GM23338 (cell line): ENCODE measurements around the gene ARHGEF16. TPM values are rescaled to one million over a fixed set of nuclear protein-coding genes. Genes with fewer than 3 reads are reported as not detected.

Source experiments
- ATAC-seq: fragments of 200-7000 bp; cut with Tn5 transposase; 3 replicates; pipeline ENCODE4 v1.9.1; 2020
- DNase-seq: peaks from one replicate; pipeline ENCODE4 v3.0.0-alpha.2; 2015; ENCODE audit warnings: low spot score
- H2AFZ ChIP-seq: fragments of 200-600 bp; sonication (generic); 2 replicates; pipeline ENCODE4 v1.8.0; 2016; ENCODE audit warnings: antibody characterized with exemption, mild to moderate bottlenecking, moderate library complexity
- H3F3A ChIP-seq: fragments of 200-600 bp; sonication (generic); replicated peaks from 2 replicates; pipeline ENCODE4 v1.8.0; 2017; ENCODE audit warnings: antibody characterized with exemption, mixed run types, low read depth
- H3K27ac ChIP-seq: fragments of 200-600 bp; sonication (generic); 2 replicates; pipeline ENCODE4 v1.6.1; 2016; ENCODE audit warnings: low read depth
- H3K27me3 ChIP-seq: fragments of 200-600 bp; sonication (generic); 2 replicates; pipeline ENCODE4 v1.8.0; 2016; ENCODE audit warnings: mild to moderate bottlenecking, mixed run types, moderate library complexity; ENCODE audit not compliant: insufficient read depth
- H3K36me3 ChIP-seq: fragments of 200-600 bp; sonication (generic); 2 replicates; pipeline ENCODE4 v1.8.0; 2016; ENCODE audit warnings: mild to moderate bottlenecking; ENCODE audit not compliant: insufficient read depth
- H3K4me1 ChIP-seq: fragments of 200-600 bp; sonication (generic); 2 replicates; pipeline ENCODE4 v1.8.0; 2016; ENCODE audit warnings: mild to moderate bottlenecking, moderate library complexity; ENCODE audit not compliant: insufficient read depth
- H3K4me2 ChIP-seq: fragments of 200-600 bp; sonication (generic); 2 replicates; pipeline ENCODE4 v1.7.1; 2017; ENCODE audit warnings: mixed run types
- H3K4me3 ChIP-seq: fragments of 200-600 bp; sonication (generic); 2 replicates; pipeline ENCODE4 v1.6.1; 2016; ENCODE audit warnings: mixed run types
- H3K79me2 ChIP-seq: fragments of 200-600 bp; sonication (generic); replicated peaks from 2 replicates; pipeline ENCODE4 v1.8.0; 2017; ENCODE audit warnings: mild to moderate bottlenecking; ENCODE audit not compliant: insufficient read depth
- H3K9me2 ChIP-seq: fragments of 200-600 bp; sonication (generic); 2 replicates; pipeline ENCODE4 v1.8.0; 2017; ENCODE audit not compliant: insufficient read depth
- H4K20me1 ChIP-seq: fragments of 200-600 bp; sonication (generic); replicated peaks from 2 replicates; pipeline ENCODE4 v1.8.0; 2017; ENCODE audit warnings: mild to moderate bottlenecking; ENCODE audit not compliant: insufficient read depth
- H3K27ac Mint-ChIP-seq: 2 replicates; pipeline ENCODE4 v1.8.0; 2020; ENCODE audit warnings: inconsistent platforms, mild to moderate bottlenecking, moderate library complexity, mixed read lengths
- H3K27me3 Mint-ChIP-seq: 3 replicates; pipeline ENCODE4 v1.8.0; 2022; ENCODE audit warnings: low read depth, mild to moderate bottlenecking, moderate library complexity, mixed read lengths, inconsistent platforms; ENCODE audit not compliant: insufficient read depth, poor library complexity
- H3K36me3 Mint-ChIP-seq: 3 replicates; pipeline ENCODE4 v1.8.0; 2021; ENCODE audit warnings: low read depth, mild to moderate bottlenecking, inconsistent platforms, moderate library complexity, mixed read lengths
- H3K4me1 Mint-ChIP-seq: 3 replicates; pipeline ENCODE4 v1.8.0; 2020; ENCODE audit warnings: mild to moderate bottlenecking, inconsistent platforms, mixed read lengths
- H3K4me3 Mint-ChIP-seq: 3 replicates; pipeline ENCODE4 v1.8.0; 2021; ENCODE audit warnings: moderate library complexity, mild to moderate bottlenecking, inconsistent platforms, mixed read lengths
- H3K9me3 Mint-ChIP-seq: 3 replicates; pipeline ENCODE4 v1.8.0; 2020; ENCODE audit warnings: moderate library complexity, mild to moderate bottlenecking, inconsistent platforms, mixed read lengths
- CREB1 ChIP-seq: fragments of 250-450 bp; sonication (Bioruptor Pico); IDR thresholded peaks from 2 replicates; pipeline ENCODE4 v1.5.0; 2020; ENCODE audit warnings: low read depth, mild to moderate bottlenecking, moderate library complexity
- CTCF ChIP-seq, 2 experiments: fragments of 200-600 bp in 1 of 2; sonication (generic) in 1 of 2; conservative IDR thresholded peaks; 2 replicates each; pipeline versions ENCODE4 v1.5.1 to v1.6.1; 2016 to 2017; ENCODE audit warnings: antibody characterized with exemption in 2 of 2, low read depth in 2 of 2, mild to moderate bottlenecking in 2 of 2, moderate library complexity in 1 of 2
- ETS1 ChIP-seq: IDR thresholded peaks from 2 replicates; pipeline ENCODE4 v1.6.1; 2016; ENCODE audit warnings: antibody characterized with exemption
- EZH2phosphoT487 ChIP-seq: fragments of 200-600 bp; sonication (generic); IDR thresholded peaks from one replicate; pipeline ENCODE4 v1.8.1; 2018; ENCODE audit warnings: antibody characterized with exemption; ENCODE audit not compliant: unreplicated experiment
- JUNB ChIP-seq: IDR thresholded peaks from one replicate; pipeline ENCODE4 v1.6.1; 2016; ENCODE audit warnings: antibody characterized with exemption; ENCODE audit not compliant: unreplicated experiment
- ZNF331 ChIP-seq: fragments of 250-450 bp; sonication (Bioruptor Pico); IDR thresholded peaks from 2 replicates; pipeline ENCODE4 v1.5.0; 2020; ENCODE audit warnings: low read depth, mild to moderate bottlenecking, moderate library complexity
- polyA plus RNA-seq: library from polyadenylated mRNA; unstranded; fragments of >200 nt; fragmentation: Nextera tagmentation; extraction: Ambion mirVana; gene quantifications from 2 replicates; pipeline ENCODE4 v1.2.1, GENCODE V29; 2016
- total RNA-seq: library from RNA; depleted of rRNA; stranded (reverse); fragments of >200 nt; shearing (Covaris generic); gene quantifications from 2 replicates; pipeline ENCODE4 v1.2.3, GENCODE V29; 2014

Gene ARHGEF16
- total and polyA plus RNA-seq, 2 experiments from 2014 or later: 12.2 to 29.3 TPM

- TF ChIP-seq JUNB: no peak
- no peak for TF ChIP-seq ETS1
These were observed 45.7 kb upstream of the ARHGEF16 start (continued) for GRCh38 chr1:3408751-3409266.

- Mint-ChIP-seq H3K36me3 (no peaks in the 10 kb centered on the region), H3K27me3 (peaks cover 1% of the 10 kb centered on the region), H3K27ac (no peak overlapping the region), H3K4me1 (no peaks in the 10 kb centered on the region; the same call in 2 of the 3 replicates), H3K9me3 (no peaks in the 10 kb centered on the region), H3K4me3 (no peak overlapping the region)
- Histone ChIP-seq H3K4me2 (no peak overlapping the region), H2AFZ (no peak overlapping the region), H3K4me3 (no peak overlapping the region), H3K36me3 (no peaks in the 10 kb centered on the region), H3K27ac (no peak overlapping the region), H3F3A (no peaks in the 10 kb centered on the region), H4K20me1 (no peaks in the 10 kb centered on the region), H3K27me3 (no peaks in the 10 kb centered on the region), H3K9me2 (no peaks in the 10 kb centered on the region), H3K79me2 (no peaks in the 10 kb centered on the region), H3K4me1 (no peaks in the 10 kb centered on the region)
- TF ChIP-seq EZH2phosphoT487 (no peak), CREB1 (CRISPR knock-in tag) (no peak), ETS1 (no peak)
- no peak for DNase-seq
- ATAC-seq: no peak
These were observed 44.9 kb upstream of the ARHGEF16 start for GRCh38 chr1:3409366-3410141.

- Mint-ChIP-seq H3K4me3 (no peak overlapping the region), H3K9me3 (no peaks in the 10 kb centered on the region), H3K36me3 (no peaks in the 10 kb centered on the region), H3K27ac (no peak overlapping the region), H3K27me3 (peaks cover 1% of the 10 kb centered on the region), H3K4me1 (no peaks in the 10 kb centered on the region; the same call in 2 of the 3 replicates)
- H3K4me3 ChIP-seq: no peak overlapping the region
- no peaks in the 10 kb centered on the region for H3K9me2 ChIP-seq
- H3K4me1 ChIP-seq: no peaks in the 10 kb centered on the region
- no peak overlapping the region for H3K4me2 ChIP-seq
- no peaks in the 10 kb centered on the region for H3K79me2 ChIP-seq
- H3K27me3 ChIP-seq: no peaks in the 10 kb centered on the region
- no peaks in the 10 kb centered on the region for H3F3A ChIP-seq
- no peak overlapping the region for H2AFZ ChIP-seq
- DNase-seq: peak; percentile 25
- peak; percentile 61 for ATAC-seq
- TF ChIP-seq ZNF331 (CRISPR knock-in tag): no peak
- peak in 1 of 2 experiments; percentile 39; a peak in 3 of 4 replicates for TF ChIP-seq CTCF (conservative IDR thresholded peaks at IDR 0.05; ENCODE audit: low read depth in 2 of 2)
- no peaks in the 10 kb centered on the region for H3K36me3 ChIP-seq
- no peaks in the 10 kb centered on the region for H4K20me1 ChIP-seq
- H3K27ac ChIP-seq: no peak overlapping the region
These were observed 44.1 kb upstream of the ARHGEF16 start for GRCh38 chr1:3410142-3410925.
